ENCODE measurements around the gene NSMF.

GRCh38 chr9:137445930-137446431 lies 13.2 kb downstream of the NSMF start:
- no peak for TF ChIP-seq POLR2A (IDR thresholded peaks at IDR 0.05; ENCODE audit: low read depth, low read length)
- TF ChIP-seq CREB1 (IDR thresholded peaks at IDR 0.05; ENCODE audit: low read depth): no peak
- no peak for TF ChIP-seq CTCF (IDR thresholded peaks at IDR 0.05 in 2 of 3, conservative IDR thresholded peaks at IDR 0.05 in 1 of 3; ENCODE audit: control insufficient read depth in 2 of 3, extremely low read depth in 1 of 3, insufficient read depth in 1 of 3, low read depth in 3 of 3, low read length in 3 of 3)
- TF ChIP-seq SMAD1 (IDR thresholded peaks at IDR 0.05; ENCODE audit: low read depth, partially characterized antibody): no peak
